Measurements from ENCODE around the gene PNPLA8. TPM values are rescaled to one million over a fixed set of nuclear protein-coding genes. Genes with fewer than 3 reads are reported as not detected.
A peak's percentile ranks its signal among the peaks of the same experiment; 100 is the strongest.

Gene PNPLA8
- polyA plus RNA-seq (2012; ENCODE audit: insufficient read depth, insufficient read length, low read depth), result 46.1 TPM

GRCh38 chr7:108525985-108526767 is at the start of gene PNPLA8:
Gene PNPLA8 (minus strand): TSS chr7:108526135. CDS start chr7:108515491, 10,644 bp downstream.
- DNase-seq, result peak; percentile 100
- Histone ChIP-seq H3K27me3 (no peaks in the 10 kb centered on the region), H3K36me3 (no peaks in the 10 kb centered on the region), H3K4me3 (ENCODE audit: low read depth, low read length) (peak within 1 kb of the TSS; percentile 97), H3K9me3 (no peaks in the 10 kb centered on the region), H3K4me1 (0 out of 2 replicates have a peak, but pooled peaks cover 3% of the 10 kb centered on the region)
- no peak for TF ChIP-seq CTCF (IDR thresholded peaks at IDR 0.05; ENCODE audit: low read depth, low read length)

GRCh38 chr7:108575156-108575555 is 49.2 kb upstream of the PNPLA8 start:
- Histone ChIP-seq H3K4me1 (no peaks in the 10 kb centered on the region), H3K9me3 (no peaks in the 10 kb centered on the region), H3K27me3 (no peaks in the 10 kb centered on the region), H3K4me3 (ENCODE audit: low read depth, low read length) (no peak overlapping the region), H3K36me3 (peaks cover 12% of the 10 kb centered on the region)
- DNase-seq, result no peak
- no peak for TF ChIP-seq CTCF (IDR thresholded peaks at IDR 0.05; ENCODE audit: low read depth, low read length)

- Histone ChIP-seq H3K4me1 (no peaks in the 10 kb centered on the region), H3K36me3 (peaks cover 12% of the 10 kb centered on the region)
Observed at GRCh38 chr7:108572480-108572879, 46.5 kb upstream of the PNPLA8 start.

GRCh38 chr7:108570146-108570755 is 44.3 kb upstream of the PNPLA8 start:
- peak; percentile 43 for DNase-seq
- Histone ChIP-seq H3K4me3 (ENCODE audit: low read depth, low read length) (peak overlapping the region; percentile 82), H3K36me3 (peaks cover 11% of the 10 kb centered on the region), H3K4me1 (no peaks in the 10 kb centered on the region), H3K27me3 (no peaks in the 10 kb centered on the region), H3K9me3 (no peaks in the 10 kb centered on the region)
- TF ChIP-seq CTCF (IDR thresholded peaks at IDR 0.05; ENCODE audit: low read depth, low read length), result no peak

More at GRCh38 chr7:108572480-108572879, 46.5 kb upstream of the PNPLA8 start:
- TF ChIP-seq CTCF (IDR thresholded peaks at IDR 0.05; ENCODE audit: low read depth, low read length), result no peak
- no peak for DNase-seq
- no peaks in the 10 kb centered on the region for H3K27me3 ChIP-seq
- H3K9me3 ChIP-seq, result no peaks in the 10 kb centered on the region
- no peak overlapping the region for H3K4me3 ChIP-seq (ENCODE audit: low read depth, low read length)

- H3K27me3 ChIP-seq, result no peaks in the 10 kb centered on the region
- peaks cover 7% of the 10 kb centered on the region for H3K36me3 ChIP-seq
- DNase-seq, result peak; percentile 99
- peak within 1 kb of the TSS; percentile 82 for H3K4me3 ChIP-seq (ENCODE audit: low read depth, low read length)
- H3K4me1 ChIP-seq, result no peaks in the 10 kb centered on the region
- TF ChIP-seq CTCF (IDR thresholded peaks at IDR 0.05; ENCODE audit: low read depth, low read length), result no peak
- no peaks in the 10 kb centered on the region for H3K9me3 ChIP-seq
Observed at GRCh38 chr7:108569381-108570145, 43.6 kb upstream of the PNPLA8 start, which contains the start of the genes DNAJB9 and THAP5. Gene DNAJB9 (plus strand): TSS chr7:108569874. CDS start chr7:108571727, 1,853 bp downstream. Gene THAP5 (minus strand): TSS chr7:108569706. CDS start chr7:108569569, 137 bp downstream.

Data from BE2C (cell line).